GM19468 (cell line): ENCODE data around the gene STAG1.
"Not testable (repeated sequence)": the region's sequence is repeated elsewhere in the genome, so short reads cannot be mapped to it uniquely, and the experiment has no call there.

Source experiments
- ATAC-seq: cut with Tn5 transposase; IDR thresholded peaks from one replicate; pipeline ENCODE4 v1.9.1; 2021; ENCODE audit warnings: mild to moderate bottlenecking, moderate library complexity, moderate number of reproducible peaks; ENCODE audit not compliant: unreplicated experiment; ENCODE audit errors: extremely low read depth

Gene STAG1

GRCh38 chr3:136351351-136351750 lies 400.8 kb downstream of the STAG1 start:
- no peak for ATAC-seq

DNA sequence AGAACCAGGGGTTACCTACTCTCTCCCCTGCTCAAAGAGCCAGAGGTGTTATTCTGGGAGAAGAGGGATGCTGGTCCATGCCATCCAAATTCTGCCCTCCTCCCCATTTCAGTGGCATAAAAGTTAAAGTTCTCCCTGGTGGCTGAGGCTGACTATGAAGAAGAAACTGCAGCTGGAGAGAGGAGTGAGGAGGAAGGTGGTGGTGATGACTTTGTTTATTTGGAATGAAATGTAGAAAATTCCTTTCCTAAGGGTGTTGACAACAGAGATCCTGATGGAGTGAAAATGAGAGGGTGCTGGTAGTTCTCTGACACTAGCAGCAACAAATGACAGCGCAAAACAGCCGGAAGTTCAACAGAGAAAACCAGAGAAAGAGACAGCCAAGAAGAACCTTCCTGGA lies 401.6 kb downstream of the STAG1 start:
- ATAC-seq = no peak

DNA sequence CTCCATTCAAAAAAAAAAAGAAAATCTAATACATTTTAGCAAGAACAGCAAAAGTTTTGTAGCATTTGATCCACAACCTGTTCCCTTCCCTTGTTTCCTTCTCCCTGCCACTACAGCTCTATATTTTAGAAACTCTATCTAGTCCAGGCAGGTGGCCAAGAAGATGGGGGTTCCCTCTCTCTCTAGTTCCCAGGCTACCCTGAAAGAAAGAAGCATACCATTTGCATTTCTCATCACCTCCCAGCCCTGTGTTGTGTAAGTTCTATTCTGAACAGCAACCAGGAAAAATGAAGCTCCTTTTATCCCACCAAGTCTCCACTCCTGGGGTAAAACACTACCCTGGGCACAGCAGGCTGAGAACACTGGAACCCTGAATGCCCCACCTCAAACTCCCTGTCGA lies 402.0 kb downstream of the STAG1 start:
- no peak for ATAC-seq

- no peak for ATAC-seq
Observed at GRCh38 chr3:136346486-136346885, 405.7 kb downstream of the STAG1 start.

- ATAC-seq = no peak
Observed at GRCh38 chr3:136343873-136344555, 408.2 kb downstream of the STAG1 start.

DNA sequence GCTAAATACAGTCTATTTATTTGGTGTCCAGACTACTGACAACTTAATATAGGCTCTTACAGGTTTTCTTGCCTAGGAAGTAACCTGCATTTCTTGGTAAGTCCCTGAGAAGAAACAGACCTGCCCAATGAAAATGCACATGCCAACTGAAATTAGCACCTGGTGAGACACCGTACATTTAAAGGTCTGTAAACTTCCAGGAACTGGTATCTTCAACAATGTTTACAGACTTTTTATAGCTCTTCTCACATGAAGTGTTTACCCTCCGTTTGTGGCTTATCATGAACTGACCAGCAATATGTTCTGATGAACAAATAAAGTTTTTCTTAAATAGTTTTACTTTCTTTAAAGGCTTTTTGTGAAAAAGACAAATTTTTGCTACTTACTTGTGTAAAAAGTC lies 408.7 kb downstream of the STAG1 start:
- ATAC-seq = no peak

GRCh38 chr3:136336329-136337100 lies 415.7 kb downstream of the STAG1 start:
- no peak for ATAC-seq

DNA sequence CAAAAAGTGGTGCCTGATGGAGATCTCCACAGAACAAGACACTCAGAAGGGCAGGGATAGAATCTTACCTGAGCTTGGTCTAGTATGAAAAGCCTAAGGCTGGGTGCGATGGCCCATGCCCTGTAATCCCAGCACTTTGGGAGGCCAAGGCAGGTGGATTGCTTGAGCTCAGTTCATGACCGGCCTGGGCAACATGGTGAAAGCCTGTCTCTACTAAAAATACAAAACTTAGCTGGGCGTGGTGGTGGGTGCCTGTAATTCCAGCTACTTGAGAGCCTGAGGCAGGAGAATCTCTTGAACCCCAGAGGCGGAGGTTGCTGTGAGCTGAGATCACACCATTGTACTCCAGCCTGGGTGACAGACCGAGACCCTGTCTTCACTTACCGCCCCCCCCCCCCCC lies 417.5 kb downstream of the STAG1 start:
- ATAC-seq = not testable (repeated sequence)

DNA sequence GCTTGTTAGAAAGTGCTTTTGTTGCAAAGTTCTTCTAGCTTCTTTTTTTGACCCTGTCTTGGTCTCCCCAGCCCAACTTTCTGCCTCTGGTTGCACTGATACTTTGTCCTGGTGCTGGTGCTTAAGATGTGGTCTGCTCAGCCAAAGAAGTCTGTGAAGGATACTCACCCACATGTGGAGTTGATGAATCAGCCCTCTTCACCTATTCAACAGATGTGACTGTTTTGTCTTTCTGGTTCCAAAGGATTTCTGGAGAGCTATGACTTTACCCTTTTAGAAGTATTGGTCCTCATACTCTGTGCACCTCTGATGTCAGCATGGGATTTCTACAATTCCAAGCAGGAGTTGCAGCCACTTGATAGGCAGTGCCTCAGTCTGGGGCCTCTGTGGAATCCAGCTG lies 418.0 kb downstream of the STAG1 start:
- ATAC-seq = no peak

DNA sequence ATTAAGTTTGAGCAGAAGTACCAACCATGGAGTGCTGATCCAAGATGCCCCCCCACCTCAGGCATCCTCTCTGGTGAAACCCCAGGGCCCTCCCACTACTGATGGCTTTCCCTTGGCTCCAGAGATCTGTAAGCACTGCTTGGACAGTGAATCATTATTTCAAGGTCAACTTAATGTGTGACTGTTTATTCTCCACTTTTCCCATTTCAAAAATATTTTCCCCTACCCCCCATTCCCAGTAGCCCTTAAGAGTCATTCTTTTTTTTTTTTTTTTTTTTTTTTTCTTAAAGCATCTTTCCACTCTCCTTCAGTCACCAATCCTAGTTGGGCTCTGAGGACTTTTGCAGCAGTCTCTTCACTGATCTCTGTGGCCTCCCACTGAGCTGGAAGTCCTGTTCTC lies 419.4 kb downstream of the STAG1 start:
- no peak for ATAC-seq

DNA sequence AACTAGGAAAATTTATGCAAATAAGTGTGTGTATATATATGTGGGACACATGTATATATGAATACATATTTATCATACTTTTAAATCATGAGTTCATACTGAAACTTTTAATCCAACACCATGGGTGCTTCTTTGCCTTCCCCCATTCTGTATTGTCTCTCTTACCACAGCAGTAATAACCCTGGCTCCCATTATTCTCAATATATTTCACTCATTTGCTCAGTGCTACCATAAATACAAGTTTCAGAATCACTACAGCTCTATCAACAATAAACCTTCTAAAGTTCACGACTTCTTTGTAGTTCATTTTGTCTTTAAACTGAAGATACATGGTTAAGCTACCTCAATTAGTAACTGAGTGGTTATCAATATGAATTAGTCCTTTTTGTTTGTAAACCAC lies 419.9 kb downstream of the STAG1 start:
- no peak for ATAC-seq

DNA sequence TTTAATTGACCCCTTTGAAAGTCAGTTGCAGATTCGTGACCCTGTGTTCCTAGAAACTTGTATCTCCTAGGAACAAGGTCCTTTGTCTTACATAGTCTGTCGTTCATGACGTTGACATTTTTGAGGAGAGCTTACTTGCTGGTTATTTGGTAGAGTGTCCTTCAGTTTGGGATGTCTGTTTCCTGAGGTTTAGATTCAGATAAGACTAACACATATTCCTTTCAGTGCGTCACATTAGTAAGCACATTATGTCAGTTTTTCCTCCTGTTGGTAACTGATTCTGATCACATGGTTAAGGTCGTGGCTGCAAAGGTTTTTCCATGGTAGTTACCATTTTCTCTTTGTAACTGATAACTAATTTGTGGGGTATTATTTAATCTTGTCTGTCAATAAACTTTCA lies 421.3 kb downstream of the STAG1 start:
- ATAC-seq = no peak

DNA sequence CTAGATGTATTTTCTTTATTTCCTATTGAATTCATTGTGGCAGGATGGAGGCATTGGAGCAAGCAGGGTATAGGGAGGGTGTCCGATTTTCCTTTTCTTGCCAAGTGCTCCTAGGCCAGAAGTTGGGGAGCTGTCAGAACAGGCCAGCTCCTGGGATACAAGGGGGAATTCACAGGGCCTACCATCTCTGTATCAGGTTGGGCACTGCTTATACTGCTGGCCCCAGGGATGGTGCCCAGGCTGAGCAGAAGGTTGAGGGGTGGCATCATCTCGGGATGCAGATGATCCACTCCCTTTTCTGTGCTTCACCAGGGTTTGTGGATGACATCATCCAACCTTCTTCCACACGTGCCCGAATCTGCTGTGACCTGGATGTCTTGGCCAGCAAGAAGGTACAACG lies 422.6 kb downstream of the STAG1 start:
- no peak for ATAC-seq

DNA sequence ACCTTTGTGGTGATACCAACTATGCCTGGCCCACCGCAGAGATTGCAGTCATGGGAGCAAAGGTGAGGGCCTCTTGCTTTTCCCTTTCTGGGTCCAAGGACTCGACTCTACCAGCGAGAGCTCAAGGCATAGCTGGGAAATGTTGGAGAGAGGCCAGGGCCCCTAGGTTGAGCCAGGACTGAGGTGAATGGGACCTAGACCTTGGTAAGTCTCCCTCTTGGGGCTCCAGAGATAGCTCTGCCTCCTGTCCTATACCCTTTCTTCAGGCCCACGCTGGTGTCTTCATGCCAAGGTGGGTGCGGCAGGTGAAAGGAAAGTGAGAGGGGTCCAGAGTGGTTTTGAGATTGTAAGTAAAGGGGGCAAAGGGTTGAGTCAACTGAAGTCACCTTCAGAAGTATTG lies 424.5 kb downstream of the STAG1 start:
- no peak for ATAC-seq

DNA sequence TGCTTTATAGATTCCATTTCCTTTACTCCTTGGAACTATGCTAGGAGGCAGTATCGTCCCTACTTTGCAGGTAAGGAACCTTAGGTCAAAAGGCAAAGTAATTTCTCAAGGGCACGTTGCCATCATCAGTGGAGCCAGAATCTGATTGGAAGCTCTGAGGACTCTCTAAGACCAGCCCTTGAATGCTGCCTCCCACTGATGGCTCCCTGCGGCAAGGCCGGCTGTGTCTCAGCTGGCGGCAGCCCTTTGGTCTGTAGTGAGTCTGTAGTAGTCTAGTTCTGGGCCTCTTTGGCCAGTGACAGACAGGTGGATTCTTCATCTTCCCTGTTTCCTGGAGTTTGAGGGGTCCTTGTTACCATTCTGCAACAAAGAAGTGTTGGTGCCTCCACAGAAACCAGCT lies 425.9 kb downstream of the STAG1 start:
- ATAC-seq = no peak

DNA sequence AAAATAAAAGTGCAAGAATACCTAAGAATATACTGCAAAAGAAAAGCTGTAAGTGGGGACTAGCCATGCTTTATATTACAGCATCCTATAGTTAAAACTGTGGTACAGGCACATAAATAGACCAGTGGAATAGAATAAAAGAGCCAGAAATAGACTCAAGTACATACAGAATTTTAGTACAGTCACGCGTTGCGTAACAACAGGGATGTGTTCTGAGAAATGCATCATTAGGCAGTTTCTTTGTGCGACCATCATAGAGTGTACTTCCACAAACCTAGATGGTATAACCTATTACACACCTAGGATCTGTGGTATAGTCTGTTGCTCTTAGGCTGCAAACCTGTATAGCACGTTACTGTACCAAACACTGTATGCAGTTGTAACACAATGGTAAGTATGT lies 440.2 kb downstream of the STAG1 start:
- no peak for ATAC-seq

DNA sequence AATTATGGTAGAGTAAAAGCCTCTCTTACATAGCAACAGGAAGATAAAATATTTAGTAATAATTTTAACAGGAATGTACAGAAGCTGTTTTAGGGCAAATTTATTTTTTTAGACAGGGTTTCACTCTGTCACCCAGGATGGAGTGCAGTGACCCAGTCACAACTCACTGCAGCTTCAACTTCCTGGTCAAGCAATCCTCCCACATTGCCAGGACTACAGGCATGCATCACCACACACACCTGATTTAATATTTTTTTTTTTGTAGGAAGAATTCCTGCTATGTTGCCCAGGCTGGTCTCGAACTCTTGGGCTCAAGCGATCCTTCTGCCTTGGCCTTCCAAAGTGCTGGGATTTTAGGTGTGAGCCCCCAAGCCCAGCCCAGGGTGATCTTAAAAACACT lies 440.9 kb downstream of the STAG1 start:
- no peak for ATAC-seq

DNA sequence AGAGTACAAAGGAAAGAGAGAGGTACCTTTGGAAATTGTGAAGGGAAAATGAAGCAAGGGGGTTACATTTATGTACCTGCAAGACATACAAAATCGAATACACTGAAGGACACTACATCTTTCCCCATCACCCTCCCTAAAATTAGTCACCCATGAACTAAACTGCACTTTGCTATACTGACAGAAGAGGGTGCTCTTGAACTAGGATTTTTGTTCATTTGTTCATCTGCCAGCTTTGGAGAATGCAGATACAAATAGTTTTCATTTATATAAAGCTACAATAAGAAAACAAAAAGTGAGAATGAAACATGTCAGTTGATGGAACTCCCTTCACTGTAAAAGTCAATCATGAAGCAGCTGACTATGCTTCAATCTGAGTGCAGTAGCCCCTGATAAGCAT lies 446.3 kb downstream of the STAG1 start:
- no peak for ATAC-seq

GRCh38 chr3:136300444-136300843 lies 451.7 kb downstream of the STAG1 start:
- no peak for ATAC-seq

DNA sequence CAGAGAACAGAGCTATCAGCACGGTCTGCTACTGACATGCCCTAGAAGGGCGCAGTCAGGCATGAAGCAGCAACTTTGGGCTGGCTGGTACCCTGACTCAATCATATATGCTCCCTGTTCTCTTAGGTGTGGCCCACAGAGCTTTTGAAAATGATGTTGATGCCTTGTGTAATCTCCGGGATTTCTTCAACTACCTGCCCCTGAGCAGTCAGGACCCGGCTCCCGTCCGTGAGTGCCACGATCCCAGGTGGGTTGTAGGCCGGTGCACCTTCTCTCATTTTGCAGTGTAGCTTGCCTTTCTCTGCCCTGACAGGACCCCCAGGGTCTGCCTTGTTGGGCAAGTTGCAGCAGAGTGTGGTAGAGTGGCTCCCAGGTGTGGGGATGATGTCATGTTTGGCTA lies 454.4 kb downstream of the STAG1 start:
- ATAC-seq = no peak

GRCh38 chr3:136296960-136297359 lies 455.2 kb downstream of the STAG1 start:
- no peak for ATAC-seq

DNA sequence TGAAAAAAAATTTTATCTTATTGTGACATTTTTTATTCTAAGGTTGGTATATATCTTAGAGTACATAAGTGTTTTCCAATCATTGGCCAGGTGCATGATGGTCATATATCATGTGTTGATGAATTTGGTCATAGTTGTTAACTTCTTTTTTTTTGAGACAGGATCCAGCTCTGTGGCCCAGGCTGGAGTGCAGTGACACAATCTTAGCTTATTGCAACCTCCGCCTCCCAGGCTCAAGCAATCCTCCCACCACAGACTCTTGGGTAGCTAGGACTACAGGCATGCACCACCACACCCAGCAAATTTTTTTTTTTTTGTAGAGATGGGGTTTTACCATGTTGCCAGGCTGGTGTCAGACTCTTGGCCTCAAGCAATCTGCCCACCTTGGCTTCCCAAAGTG lies 458.0 kb downstream of the STAG1 start:
- no peak for ATAC-seq
